Testis (tissue), 2 donors: Measurements from ENCODE around the gene QSOX2.

Experiments used
- POLR2A ChIP-seq: fragments of 450-650 bp; IDR thresholded peaks from one replicate; pipeline ENCODE4 v1.6.1; 2017; ENCODE audit warnings: antibody characterized with exemption, mild to moderate bottlenecking, moderate library complexity
- TF ChIP-seq, protein P1 (sequence below), 3 experiments: fragments of 450-650 bp in 2 of 3; fragments of 200-600 bp in 1 of 3; sonication (generic) in 1 of 3; IDR thresholded peaks; one replicate each; pipeline ENCODE4 v1.5.1; 2016 to 2019; ENCODE audit warnings: antibody characterized with exemption in 3 of 3, mild to moderate bottlenecking in 2 of 3, moderate library complexity in 1 of 3

DNA sequence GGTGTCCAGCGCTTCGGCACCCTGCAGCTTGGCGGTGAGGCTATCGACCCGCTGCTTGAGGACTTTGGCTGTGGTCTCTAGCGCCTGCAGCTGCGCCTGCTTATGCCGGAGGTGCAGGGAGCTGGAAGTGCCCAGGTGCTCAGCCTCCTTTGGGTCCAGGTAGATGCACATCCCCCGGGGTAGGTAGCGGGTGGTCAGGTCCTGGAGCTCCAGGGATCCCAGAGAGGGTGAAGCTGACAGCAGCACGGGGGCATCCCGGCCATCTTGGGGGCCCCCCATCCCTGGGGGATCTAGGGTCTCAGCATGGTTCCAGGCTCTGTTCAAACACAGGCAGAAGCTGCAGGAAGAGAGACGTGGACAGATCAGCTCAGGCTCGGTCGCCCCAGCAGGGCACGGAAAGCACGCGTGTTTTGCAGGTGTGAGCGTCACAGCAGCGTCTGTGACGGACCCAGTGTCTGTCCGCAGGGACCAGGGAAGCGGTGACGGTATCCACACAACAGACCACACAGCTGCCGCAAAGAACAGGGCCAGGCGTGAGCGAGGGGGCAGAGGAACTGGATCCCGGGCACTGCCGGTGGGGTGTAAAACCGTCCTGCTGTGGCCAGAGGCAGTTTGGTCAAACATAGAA, 40.9 kb upstream of the QSOX2 start:
- TF ChIP-seq, protein P1, sequence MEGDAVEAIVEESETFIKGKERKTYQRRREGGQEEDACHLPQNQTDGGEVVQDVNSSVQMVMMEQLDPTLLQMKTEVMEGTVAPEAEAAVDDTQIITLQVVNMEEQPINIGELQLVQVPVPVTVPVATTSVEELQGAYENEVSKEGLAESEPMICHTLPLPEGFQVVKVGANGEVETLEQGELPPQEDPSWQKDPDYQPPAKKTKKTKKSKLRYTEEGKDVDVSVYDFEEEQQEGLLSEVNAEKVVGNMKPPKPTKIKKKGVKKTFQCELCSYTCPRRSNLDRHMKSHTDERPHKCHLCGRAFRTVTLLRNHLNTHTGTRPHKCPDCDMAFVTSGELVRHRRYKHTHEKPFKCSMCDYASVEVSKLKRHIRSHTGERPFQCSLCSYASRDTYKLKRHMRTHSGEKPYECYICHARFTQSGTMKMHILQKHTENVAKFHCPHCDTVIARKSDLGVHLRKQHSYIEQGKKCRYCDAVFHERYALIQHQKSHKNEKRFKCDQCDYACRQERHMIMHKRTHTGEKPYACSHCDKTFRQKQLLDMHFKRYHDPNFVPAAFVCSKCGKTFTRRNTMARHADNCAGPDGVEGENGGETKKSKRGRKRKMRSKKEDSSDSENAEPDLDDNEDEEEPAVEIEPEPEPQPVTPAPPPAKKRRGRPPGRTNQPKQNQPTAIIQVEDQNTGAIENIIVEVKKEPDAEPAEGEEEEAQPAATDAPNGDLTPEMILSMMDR (IDR thresholded peaks at IDR 0.05) = no peak
- no peak for TF ChIP-seq POLR2A
